GM18499 (cell line): ENCODE data around the gene ZBTB20.

Source experiments
- ATAC-seq: cut with Tn5 transposase; IDR thresholded peaks from one replicate; pipeline ENCODE4 v1.9.1; 2021; ENCODE audit warnings: moderate number of reproducible peaks; ENCODE audit not compliant: insufficient read depth, unreplicated experiment

The ZBTB20 gene

GRCh38 chr3:114566162-114566755, 580.8 kb downstream of the ZBTB20 start:
- ATAC-seq: peak; percentile 86

GRCh38 chr3:114565216-114565615, 581.9 kb downstream of the ZBTB20 start:
- no peak for ATAC-seq

GRCh38 chr3:114563720-114564119, 583.4 kb downstream of the ZBTB20 start:
- ATAC-seq: no peak

GRCh38 chr3:114562557-114562956, 584.5 kb downstream of the ZBTB20 start:
- no peak for ATAC-seq

- ATAC-seq: no peak
Observed at GRCh38 chr3:114558271-114558670, 588.8 kb downstream of the ZBTB20 start.

- ATAC-seq: no peak
Observed at GRCh38 chr3:114557791-114558190, 589.3 kb downstream of the ZBTB20 start.

GRCh38 chr3:114556657-114557213, 590.4 kb downstream of the ZBTB20 start:
- no peak for ATAC-seq

GRCh38 chr3:114554731-114555130, 592.4 kb downstream of the ZBTB20 start:
- no peak for ATAC-seq

GRCh38 chr3:114553949-114554593, 593.0 kb downstream of the ZBTB20 start:
- ATAC-seq: no peak

- no peak for ATAC-seq
Observed at GRCh38 chr3:114552527-114552812, 594.6 kb downstream of the ZBTB20 start.

GRCh38 chr3:114551770-114552526, 595.1 kb downstream of the ZBTB20 start:
- ATAC-seq: no peak

- ATAC-seq: no peak
Observed at GRCh38 chr3:114550165-114550564, 596.9 kb downstream of the ZBTB20 start.

- ATAC-seq: no peak
Observed at GRCh38 chr3:114545193-114545592, 601.9 kb downstream of the ZBTB20 start.

GRCh38 chr3:114542359-114542758, 604.7 kb downstream of the ZBTB20 start:
- no peak for ATAC-seq

- ATAC-seq: no peak
Observed at GRCh38 chr3:114539525-114539924, 607.6 kb downstream of the ZBTB20 start.

- no peak for ATAC-seq
Observed at GRCh38 chr3:114538211-114538610, 608.9 kb downstream of the ZBTB20 start.

GRCh38 chr3:114528517-114528916, 618.6 kb downstream of the ZBTB20 start:
- ATAC-seq: no peak

- ATAC-seq: no peak
Observed at GRCh38 chr3:114527036-114527644, 619.9 kb downstream of the ZBTB20 start.

- no peak for ATAC-seq
Observed at GRCh38 chr3:114525278-114525677, 621.8 kb downstream of the ZBTB20 start.

GRCh38 chr3:114519415-114519814, 627.7 kb downstream of the ZBTB20 start:
- ATAC-seq: peak; percentile 60

GRCh38 chr3:114518206-114518808, 628.8 kb downstream of the ZBTB20 start:
- no peak for ATAC-seq
